ENCODE results near the gene SLC11A1.

- no peak for TF ChIP-seq GATA2 (IDR thresholded peaks at IDR 0.05; ENCODE audit: low read depth, low read length)
- TF ChIP-seq GATA3 (IDR thresholded peaks at IDR 0.05; ENCODE audit: low read depth, low read length) = no peak
Observed at GRCh38 chr2:218397463-218397819, 15.4 kb downstream of the SLC11A1 start.

Measured in SH-SY5Y (cell line).